Measurements from ENCODE around the gene CD151.

- no peak for TF ChIP-seq JUN (CRISPR knock-in tag; IDR thresholded peaks at IDR 0.05)
- no peak for TF ChIP-seq CTCF (IDR thresholded peaks at IDR 0.05)
- no peak for TF ChIP-seq ESRRA (CRISPR knock-in tag; IDR thresholded peaks at IDR 0.05; ENCODE audit: borderline replicate concordance)
- no peak for TF ChIP-seq TP53 (CRISPR knock-in tag; IDR thresholded peaks at IDR 0.05)
- no peak for TF ChIP-seq CBFB (CRISPR knock-in tag; IDR thresholded peaks at IDR 0.05; ENCODE audit: low read depth)
- no peak for TF ChIP-seq CREB1 (CRISPR knock-in tag; IDR thresholded peaks at IDR 0.05)
- TF ChIP-seq IRF1 (CRISPR knock-in tag; IDR thresholded peaks at IDR 0.05) = no peak
- no peak for TF ChIP-seq ERG (CRISPR knock-in tag; IDR thresholded peaks at IDR 0.05)
- no peak for TF ChIP-seq ATF3 (CRISPR knock-in tag; conservative IDR thresholded peaks at IDR 0.05)
- no peak for TF ChIP-seq ZNF121 (CRISPR knock-in tag; IDR thresholded peaks at IDR 0.05)
- TF ChIP-seq GTF2I (CRISPR knock-in tag; conservative IDR thresholded peaks at IDR 0.05) = no peak
- TF ChIP-seq E2F5 (CRISPR knock-in tag; IDR thresholded peaks at IDR 0.05) = no peak
Observed at GRCh38 chr11:791658-792534, 40.9 kb upstream of the CD151 start.

Measured in WTC11 (cell line).